Upper lobe of left lung (tissue), 4 donors: Measurements from ENCODE around the gene THAP12.

Experiments
- CTCF ChIP-seq, 6 experiments: fragments of 450-650 bp in 4 of 6; fragments of 200-600 bp in 2 of 6; sonication (generic) in 2 of 6; IDR thresholded peaks; one replicate each; pipeline ENCODE4 v1.5.1; 2016 to 2019; ENCODE audit warnings: antibody characterized with exemption in 6 of 6
- EP300 ChIP-seq, 4 donors: sonication (generic); formaldehyde crosslinking; IDR thresholded peaks; one replicate each; pipeline ENCODE4 v1.5.1; 2017; ENCODE audit warnings: antibody characterized with exemption in 4 of 4, control low read depth in 2 of 4
- POLR2A ChIP-seq, 4 donors: fragments of 450-650 bp; IDR thresholded peaks; one replicate each; pipeline ENCODE4 v1.5.1; 2016 to 2017; ENCODE audit warnings: antibody characterized with exemption in 4 of 4, mild to moderate bottlenecking in 2 of 4

DNA sequence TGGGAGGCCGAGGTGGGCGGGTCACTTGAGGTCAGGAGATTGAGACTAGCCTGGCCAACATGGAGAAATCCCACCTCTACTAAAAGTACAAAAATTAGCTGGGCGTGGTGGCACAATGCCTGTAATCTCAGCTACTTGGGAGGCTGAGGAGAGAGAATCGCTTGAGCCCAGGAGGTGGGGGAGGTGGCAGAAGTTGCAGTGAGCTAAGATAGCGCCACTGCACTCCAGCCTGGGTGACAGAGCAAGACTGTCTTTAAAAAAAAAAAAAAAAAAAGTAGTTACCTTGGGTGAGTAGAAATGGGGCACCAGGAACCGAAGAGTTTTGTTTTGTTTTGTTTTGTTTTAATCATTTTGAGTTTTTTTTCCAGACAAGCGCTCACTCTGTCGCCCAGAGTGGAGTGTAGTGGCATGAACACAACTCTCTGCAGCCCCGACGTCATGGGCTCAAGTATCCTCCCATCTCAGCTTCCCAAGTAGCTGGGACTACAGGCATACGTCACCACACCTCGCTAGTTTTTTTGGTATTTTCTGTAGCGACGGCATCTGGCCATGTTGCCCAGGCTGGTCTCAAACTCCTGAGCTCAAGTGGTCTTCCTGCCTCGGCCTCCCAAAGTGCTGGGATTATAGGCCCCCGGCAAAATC, 15.8 kb downstream of the THAP12 start:
- no peak for TF ChIP-seq CTCF (IDR thresholded peaks at IDR 0.05)
- no peak for TF ChIP-seq EP300 (IDR thresholded peaks at IDR 0.05)
- no peak for TF ChIP-seq POLR2A (IDR thresholded peaks at IDR 0.05)
